DND-41 (cell line): Measurements from ENCODE around the gene NUDT3.

Experiments
- ATAC-seq: fragments of 200-7000 bp; cut with Tn5 transposase; 3 replicates; pipeline ENCODE4 v1.9.1; 2021; ENCODE audit warnings: low read depth; ENCODE audit not compliant: insufficient read depth
- DNase-seq: peaks from one replicate; pipeline ENCODE4 v3.0.0-alpha.2; 2020
- H2AFZ ChIP-seq: 2 replicates; pipeline ENCODE4 v1.6.0; 2012; ENCODE audit warnings: low read depth, low read length
- H3K27ac ChIP-seq: 2 replicates; pipeline ENCODE4 v1.5.1; 2012; ENCODE audit warnings: low read length, inconsistent platforms
- H3K27me3 ChIP-seq: fragments of 200-600 bp; sonication (generic); 2 replicates; pipeline ENCODE4 v1.6.0; 2012; ENCODE audit warnings: low read length, mild to moderate bottlenecking, inconsistent platforms; ENCODE audit not compliant: insufficient read depth, poor library complexity
- H3K36me3 ChIP-seq: 2 replicates; pipeline ENCODE4 v1.5.1; 2012; ENCODE audit warnings: low read length, inconsistent platforms; ENCODE audit not compliant: insufficient read depth
- H3K4me1 ChIP-seq: 2 replicates; pipeline ENCODE4 v1.5.1; 2012; ENCODE audit warnings: mild to moderate bottlenecking, low read length; ENCODE audit not compliant: insufficient read depth
- H3K4me2 ChIP-seq: 2 replicates; pipeline ENCODE4 v1.6.0; 2012; ENCODE audit warnings: mild to moderate bottlenecking, moderate library complexity, low read length, inconsistent platforms; ENCODE audit not compliant: insufficient read depth
- H3K4me3 ChIP-seq, 2 experiments: fragments of 200-600 bp in 1 of 2; shearing (Covaris generic) in 1 of 2; 2 replicates each; pipeline ENCODE4 v1.5.1; 2012 to 2016; ENCODE audit warnings: inconsistent platforms in 2 of 2, low read length in 2 of 2, mild to moderate bottlenecking in 2 of 2, low read depth in 1 of 2, moderate library complexity in 1 of 2
- H3K79me2 ChIP-seq: 2 replicates; pipeline ENCODE4 v1.6.0; 2012; ENCODE audit warnings: low read length, inconsistent platforms; ENCODE audit not compliant: insufficient read depth
- H3K9ac ChIP-seq: 2 replicates; pipeline ENCODE4 v1.6.0; 2012; ENCODE audit warnings: low read depth, mild to moderate bottlenecking, inconsistent platforms, low read length, moderate library complexity
- H3K9me3 ChIP-seq: 2 replicates; pipeline ENCODE4 v1.5.1; 2012; ENCODE audit warnings: low read length, moderate library complexity, mild to moderate bottlenecking, inconsistent platforms; ENCODE audit not compliant: insufficient read depth, severe bottlenecking
- H4K20me1 ChIP-seq: 2 replicates; pipeline ENCODE4 v1.6.0; 2012; ENCODE audit warnings: low read length; ENCODE audit not compliant: insufficient read depth
- EZH2 ChIP-seq: IDR thresholded peaks from 3 replicates; pipeline ENCODE4 v1.6.1; 2012; ENCODE audit warnings: borderline replicate concordance, low read depth, mild to moderate bottlenecking, moderate library complexity, low read length, inconsistent platforms; ENCODE audit not compliant: severe bottlenecking
- TF ChIP-seq, protein P1 (sequence below): IDR thresholded peaks from 2 replicates; pipeline ENCODE4 v1.5.1; 2012; ENCODE audit warnings: borderline replicate concordance, low read length, moderate library complexity, mild to moderate bottlenecking; ENCODE audit not compliant: poor library complexity, severe bottlenecking; ENCODE audit errors: extremely low read depth

NUDT3 gene

GRCh38 chr6:34235307-34236130 is 156.9 kb downstream of the NUDT3 start:
- TF ChIP-seq, protein P1, sequence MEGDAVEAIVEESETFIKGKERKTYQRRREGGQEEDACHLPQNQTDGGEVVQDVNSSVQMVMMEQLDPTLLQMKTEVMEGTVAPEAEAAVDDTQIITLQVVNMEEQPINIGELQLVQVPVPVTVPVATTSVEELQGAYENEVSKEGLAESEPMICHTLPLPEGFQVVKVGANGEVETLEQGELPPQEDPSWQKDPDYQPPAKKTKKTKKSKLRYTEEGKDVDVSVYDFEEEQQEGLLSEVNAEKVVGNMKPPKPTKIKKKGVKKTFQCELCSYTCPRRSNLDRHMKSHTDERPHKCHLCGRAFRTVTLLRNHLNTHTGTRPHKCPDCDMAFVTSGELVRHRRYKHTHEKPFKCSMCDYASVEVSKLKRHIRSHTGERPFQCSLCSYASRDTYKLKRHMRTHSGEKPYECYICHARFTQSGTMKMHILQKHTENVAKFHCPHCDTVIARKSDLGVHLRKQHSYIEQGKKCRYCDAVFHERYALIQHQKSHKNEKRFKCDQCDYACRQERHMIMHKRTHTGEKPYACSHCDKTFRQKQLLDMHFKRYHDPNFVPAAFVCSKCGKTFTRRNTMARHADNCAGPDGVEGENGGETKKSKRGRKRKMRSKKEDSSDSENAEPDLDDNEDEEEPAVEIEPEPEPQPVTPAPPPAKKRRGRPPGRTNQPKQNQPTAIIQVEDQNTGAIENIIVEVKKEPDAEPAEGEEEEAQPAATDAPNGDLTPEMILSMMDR = no peak
- TF ChIP-seq EZH2 = no peak
- Histone ChIP-seq H3K27ac (no peak overlapping the region), H3K9me3 (no peaks in the 10 kb centered on the region), H3K79me2 (peaks cover 35% of the 10 kb centered on the region), H3K4me3 (no peak overlapping the region), H3K9ac (no peak overlapping the region), H4K20me1 (peaks cover 12% of the 10 kb centered on the region), H3K36me3 (peaks cover 25% of the 10 kb centered on the region), H3K4me1 (peaks cover 31% of the 10 kb centered on the region), H2AFZ (no peak overlapping the region), H3K27me3 (no peaks in the 10 kb centered on the region), H3K4me2 (no peak overlapping the region)
- no peak for ATAC-seq
- DNase-seq = no peak

DNA sequence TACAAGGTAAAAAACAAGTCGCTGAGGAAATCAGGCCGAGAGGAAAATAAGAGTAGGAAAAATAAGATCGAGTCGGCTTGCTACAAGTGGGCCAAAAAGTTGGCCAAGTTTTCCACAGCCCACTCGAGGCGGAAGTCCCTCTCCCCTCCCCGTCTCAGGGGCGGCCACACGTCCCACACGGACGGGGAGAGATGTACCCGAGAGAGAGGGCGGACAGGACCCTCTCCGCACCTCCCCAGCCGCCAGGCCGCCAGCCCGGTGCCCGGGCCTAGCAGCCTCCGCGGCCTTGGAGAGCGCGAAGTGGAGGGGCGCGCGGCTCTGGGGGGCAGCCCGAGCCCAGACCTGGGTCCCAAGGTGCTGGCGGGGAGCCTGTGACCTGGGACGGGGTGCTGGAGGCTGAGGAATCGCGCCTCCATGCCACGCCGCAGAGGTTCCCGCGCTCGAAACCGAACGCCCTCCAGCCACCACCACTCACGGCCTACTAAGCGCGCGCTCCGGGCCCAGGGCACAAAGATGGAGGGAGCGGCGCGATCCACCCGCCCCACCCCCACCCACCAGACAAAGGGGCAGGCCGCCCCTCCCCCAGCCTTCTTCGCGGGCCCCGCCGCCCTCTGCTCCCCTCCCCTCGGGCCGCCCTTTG is 157.7 kb downstream of the NUDT3 start:
- peaks cover 27% of the 10 kb centered on the region for H3K79me2 ChIP-seq
- TF ChIP-seq EZH2 = no peak
- TF ChIP-seq, protein P1 = no peak
- peaks cover 24% of the 10 kb centered on the region for H3K4me1 ChIP-seq
- H3K4me3 ChIP-seq = no peak overlapping the region
- no peak overlapping the region for H2AFZ ChIP-seq
- DNase-seq (no peak), ATAC-seq (no peak)
- H3K27ac ChIP-seq = no peak overlapping the region
- no peaks in the 10 kb centered on the region for H3K27me3 ChIP-seq
- H3K36me3 ChIP-seq = peaks cover 17% of the 10 kb centered on the region
- H4K20me1 ChIP-seq = peaks cover 5% of the 10 kb centered on the region
- no peak overlapping the region for H3K9ac ChIP-seq
- no peak overlapping the region for H3K4me2 ChIP-seq
- H3K9me3 ChIP-seq = no peaks in the 10 kb centered on the region

- Histone ChIP-seq H3K4me2 (no peak overlapping the region), H3K36me3 (peaks cover 8% of the 10 kb centered on the region), H3K79me2 (peaks cover 18% of the 10 kb centered on the region), H2AFZ (no peak overlapping the region), H3K27me3 (no peaks in the 10 kb centered on the region), H3K9me3 (no peaks in the 10 kb centered on the region), H3K4me3 (no peak overlapping the region), H4K20me1 (no peaks in the 10 kb centered on the region; the same call in 1 of the 2 replicates), H3K9ac (no peak overlapping the region), H3K27ac (no peak overlapping the region), H3K4me1 (peaks cover 14% of the 10 kb centered on the region)
- DNase-seq (no peak), ATAC-seq (no peak)
- TF ChIP-seq, protein P1 = no peak
- TF ChIP-seq EZH2 = no peak
These were observed 158.6 kb downstream of the NUDT3 start for GRCh38 chr6:34233867-34234266.
